Sigmoid colon (tissue), 7 donors: ENCODE measurements around the gene LRP1. TPM values are rescaled to one million over a fixed set of nuclear protein-coding genes. Genes with fewer than 3 reads are reported as not detected.
A peak's percentile ranks its signal among the peaks of the same experiment; 100 is the strongest.

ENCODE experiments used
- DNase-seq: peaks from one replicate; pipeline ENCODE4 v3.0.0-alpha.2; 2019
- H3K27ac ChIP-seq, 4 donors: fragments of 200-600 bp; sonication (generic); one replicate each; pipeline ENCODE4 v1.5.1; 2016 to 2019; ENCODE audit warnings: mild to moderate bottlenecking in 1 of 4
- H3K27me3 ChIP-seq, 3 donors: fragments of 200-600 bp; sonication (generic); one replicate each; pipeline ENCODE4 v1.5.1; 2019; ENCODE audit warnings: mild to moderate bottlenecking in 1 of 3
- H3K36me3 ChIP-seq, 4 donors: fragments of 200-600 bp; sonication (generic); one replicate each; pipeline ENCODE4 v1.5.1; 2016 to 2019
- H3K4me1 ChIP-seq, 4 donors: fragments of 200-600 bp; sonication (generic); one replicate each; pipeline ENCODE4 v1.5.1; 2017 to 2019
- H3K4me3 ChIP-seq, 4 donors: fragments of 200-600 bp; sonication (generic); one replicate each; pipeline ENCODE4 v1.5.1; 2017 to 2019; ENCODE audit warnings: mild to moderate bottlenecking in 2 of 4, moderate library complexity in 1 of 4
- H3K9me3 ChIP-seq, 4 donors: fragments of 200-600 bp in 3 of 4; sonication (generic) in 3 of 4; one replicate each; pipeline versions ENCODE4 v1.5.1 to v1.6.1; 2013 to 2019
- EP300 ChIP-seq, 4 donors: sonication (generic); formaldehyde crosslinking; IDR thresholded peaks; one replicate each; pipeline ENCODE4 v1.6.1; 2017; ENCODE audit warnings: antibody characterized with exemption in 4 of 4
- POLR2A ChIP-seq, 2 donors: fragments of 450-650 bp; IDR thresholded peaks; one replicate each; pipeline ENCODE4 v1.6.1; 2016; ENCODE audit warnings: antibody characterized with exemption in 2 of 2, mild to moderate bottlenecking in 2 of 2, moderate library complexity in 2 of 2
- POLR2AphosphoS5 ChIP-seq, 4 donors: sonication (generic); formaldehyde crosslinking; IDR thresholded peaks; one replicate each; pipeline ENCODE4 v1.6.1; 2017; ENCODE audit warnings: antibody characterized with exemption in 4 of 4
- WGBS, 2 donors: extraction: QIAGEN DNeasy Blood & Tissue Kit; methylation state at CpG; one replicate each; pipeline ENCODE4 v1.1.7; 2013; 5-methylcytosine and 5-hydroxymethylcytosine counted together
- intact Hi-C: fragments of 100-400 bp; cut with DNase I; formaldehyde crosslinking; loops from one replicate; pipeline ENCODE4 v1.15.1; 2023
- polyA plus RNA-seq, 3 donors: library from polyadenylated mRNA; stranded (reverse); fragments of 200-250 nt; gene quantifications; one replicate each; pipeline ENCODE4 v1.2.3, GENCODE V29; 2013
- total RNA-seq, 4 donors: library from RNA; depleted of rRNA; stranded (reverse); fragments of >200 nt; gene quantifications; one replicate each; pipeline ENCODE4 v1.1.0, GENCODE V29; 2016
- TF ChIP-seq, protein P1 (sequence below), 4 experiments: fragments of 450-650 bp in 3 of 4; fragments of 200-600 bp in 1 of 4; IDR thresholded peaks; one replicate each; pipeline ENCODE4 v1.5.1; 2016 to 2019; ENCODE audit warnings: antibody characterized with exemption in 4 of 4, mild to moderate bottlenecking in 3 of 4, moderate library complexity in 2 of 4
- donor health status: healthy with polysubstance abuse.
- donor health status: Bipolar disorder and iron deficiency.
- donor health status: healthy.

The LRP1 gene
- total and polyA plus RNA-seq, 7 donors = 11.4 to 262 (median 147) TPM

DNA sequence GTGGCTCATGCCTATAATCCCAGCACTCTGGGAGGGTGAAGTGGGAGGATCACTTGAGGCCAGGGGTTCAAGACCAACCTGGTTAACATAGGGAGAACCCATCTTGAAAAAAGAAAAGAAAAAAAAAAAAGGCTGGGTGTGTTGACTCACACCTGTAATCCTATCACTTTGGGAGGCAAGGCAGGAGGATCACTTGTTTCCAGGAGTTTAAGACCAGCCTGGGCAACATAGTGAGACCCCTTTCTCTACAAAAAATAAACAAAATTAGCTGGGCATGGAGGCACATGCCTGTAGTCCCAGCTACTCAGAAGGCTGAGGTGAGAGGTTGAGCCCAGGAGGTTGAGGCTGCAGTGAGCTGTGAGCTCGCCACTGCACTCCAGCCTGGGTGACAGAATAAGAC, 42.1 kb downstream of the LRP1 start:
- H3K4me1 ChIP-seq = peaks cover 0 to 23% (median 12%) of the 10 kb centered on the region in 4 donors
- no peaks in the 10 kb centered on the region for H3K9me3 ChIP-seq
- WGBS, 2 donors = 87 to 96% methylated on average over 1 of the region's 1 CpG
- peak overlapping the region in 2 of 4 donors; percentile 56 to 59 for H3K27ac ChIP-seq
- no peak for DNase-seq
- H3K4me3 ChIP-seq = no peak overlapping the region
- peaks cover 39 to 75% (median 57%) of the 10 kb centered on the region in 4 donors for H3K36me3 ChIP-seq
- no peaks in the 10 kb centered on the region for H3K27me3 ChIP-seq
- intact Hi-C loops = loop anchor here (5.0 kb wide), 1 partner anchor 163 kb away; the partner anchor contains the start of gene ZBTB39
- TF ChIP-seq, protein P1, sequence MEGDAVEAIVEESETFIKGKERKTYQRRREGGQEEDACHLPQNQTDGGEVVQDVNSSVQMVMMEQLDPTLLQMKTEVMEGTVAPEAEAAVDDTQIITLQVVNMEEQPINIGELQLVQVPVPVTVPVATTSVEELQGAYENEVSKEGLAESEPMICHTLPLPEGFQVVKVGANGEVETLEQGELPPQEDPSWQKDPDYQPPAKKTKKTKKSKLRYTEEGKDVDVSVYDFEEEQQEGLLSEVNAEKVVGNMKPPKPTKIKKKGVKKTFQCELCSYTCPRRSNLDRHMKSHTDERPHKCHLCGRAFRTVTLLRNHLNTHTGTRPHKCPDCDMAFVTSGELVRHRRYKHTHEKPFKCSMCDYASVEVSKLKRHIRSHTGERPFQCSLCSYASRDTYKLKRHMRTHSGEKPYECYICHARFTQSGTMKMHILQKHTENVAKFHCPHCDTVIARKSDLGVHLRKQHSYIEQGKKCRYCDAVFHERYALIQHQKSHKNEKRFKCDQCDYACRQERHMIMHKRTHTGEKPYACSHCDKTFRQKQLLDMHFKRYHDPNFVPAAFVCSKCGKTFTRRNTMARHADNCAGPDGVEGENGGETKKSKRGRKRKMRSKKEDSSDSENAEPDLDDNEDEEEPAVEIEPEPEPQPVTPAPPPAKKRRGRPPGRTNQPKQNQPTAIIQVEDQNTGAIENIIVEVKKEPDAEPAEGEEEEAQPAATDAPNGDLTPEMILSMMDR (IDR thresholded peaks at IDR 0.05) = no peak
- no peak for TF ChIP-seq POLR2AphosphoS5 (IDR thresholded peaks at IDR 0.05)
- no peak for TF ChIP-seq POLR2A (IDR thresholded peaks at IDR 0.05)
- no peak for TF ChIP-seq EP300 (IDR thresholded peaks at IDR 0.05)

DNA sequence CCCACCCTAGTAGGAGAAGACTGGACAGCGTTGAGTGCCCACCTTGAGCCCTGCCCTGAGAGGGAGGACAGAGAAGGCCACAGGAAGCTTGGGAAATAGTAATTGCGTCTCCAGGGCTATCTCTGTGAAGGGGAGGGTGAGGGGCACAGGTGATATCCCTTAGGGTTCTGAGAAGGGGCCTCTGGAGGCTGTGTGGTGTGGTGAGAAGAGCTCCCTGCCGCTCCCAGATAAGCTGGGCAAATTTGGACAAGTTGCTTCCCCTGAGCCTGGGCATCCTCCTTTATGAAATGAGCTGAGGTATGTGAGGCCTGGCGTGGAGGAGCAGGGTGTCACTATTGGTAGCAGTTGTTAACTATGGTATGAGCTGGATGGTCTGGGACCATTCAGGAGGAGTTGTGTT, 42.6 kb downstream of the LRP1 start:
- DNase-seq = no peak
- peak overlapping the region in 3 of 4 donors; percentile 19 to 59 (median 56) for H3K27ac ChIP-seq
- peaks cover 35 to 71% (median 53%) of the 10 kb centered on the region in 4 donors for H3K36me3 ChIP-seq
- WGBS, 2 donors = 92 to 94% methylated on average over 4 of the region's 4 CpGs
- no peaks in the 10 kb centered on the region for H3K27me3 ChIP-seq
- H3K4me3 ChIP-seq = no peak overlapping the region
- intact Hi-C loops = loop anchor here (5.0 kb wide), 1 partner anchor 164 kb away; the partner anchor contains the start of gene ZBTB39
- no peak for TF ChIP-seq POLR2AphosphoS5 (IDR thresholded peaks at IDR 0.05)
- no peak for TF ChIP-seq POLR2A (IDR thresholded peaks at IDR 0.05)
- no peak for TF ChIP-seq EP300 (IDR thresholded peaks at IDR 0.05)
- TF ChIP-seq, protein P1 (IDR thresholded peaks at IDR 0.05) = no peak
- peaks cover 0 to 29% (median 16%) of the 10 kb centered on the region in 4 donors for H3K4me1 ChIP-seq
- no peaks in the 10 kb centered on the region for H3K9me3 ChIP-seq

DNA sequence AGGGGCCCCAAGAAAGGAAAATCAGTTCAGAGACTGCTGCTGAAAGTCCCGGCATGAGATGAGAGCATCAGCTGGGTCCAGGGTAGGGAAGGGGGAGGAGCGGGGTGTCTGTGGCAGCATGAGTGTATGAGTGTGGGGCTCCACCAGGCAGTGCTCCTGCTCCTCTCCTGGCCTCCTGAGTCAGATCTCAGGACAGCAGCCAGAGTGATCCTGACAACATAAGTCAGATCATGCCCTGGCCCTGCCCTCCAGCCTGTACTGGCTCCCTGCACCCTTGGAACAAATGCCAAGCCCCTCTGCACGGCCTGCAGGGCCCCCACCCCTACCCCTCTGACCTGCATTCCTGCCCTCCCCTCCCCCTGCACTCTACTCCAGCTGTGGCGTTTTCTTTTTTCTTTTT, 43.4 kb downstream of the LRP1 start:
- H3K9me3 ChIP-seq = no peaks in the 10 kb centered on the region
- 66 to 67% methylated on average over 4 of the region's 4 CpGs for WGBS, 2 donors
- intact Hi-C loops = loop anchor here (5.0 kb wide), 1 partner anchor 164 kb away; the partner anchor contains the start of gene ZBTB39
- H3K4me3 ChIP-seq = no peak overlapping the region
- H3K36me3 ChIP-seq = peaks cover 33 to 71% (median 49%) of the 10 kb centered on the region in 4 donors
- TF ChIP-seq POLR2A (IDR thresholded peaks at IDR 0.05) (no peak), EP300 (IDR thresholded peaks at IDR 0.05) (no peak), POLR2AphosphoS5 (IDR thresholded peaks at IDR 0.05) (no peak)
- peak overlapping the region in 3 of 4 donors; percentile 24 to 59 (median 56) for H3K27ac ChIP-seq
- no peaks in the 10 kb centered on the region for H3K27me3 ChIP-seq
- no peak for DNase-seq
- peaks cover 0 to 32% (median 16%) of the 10 kb centered on the region in 4 donors for H3K4me1 ChIP-seq

DNA sequence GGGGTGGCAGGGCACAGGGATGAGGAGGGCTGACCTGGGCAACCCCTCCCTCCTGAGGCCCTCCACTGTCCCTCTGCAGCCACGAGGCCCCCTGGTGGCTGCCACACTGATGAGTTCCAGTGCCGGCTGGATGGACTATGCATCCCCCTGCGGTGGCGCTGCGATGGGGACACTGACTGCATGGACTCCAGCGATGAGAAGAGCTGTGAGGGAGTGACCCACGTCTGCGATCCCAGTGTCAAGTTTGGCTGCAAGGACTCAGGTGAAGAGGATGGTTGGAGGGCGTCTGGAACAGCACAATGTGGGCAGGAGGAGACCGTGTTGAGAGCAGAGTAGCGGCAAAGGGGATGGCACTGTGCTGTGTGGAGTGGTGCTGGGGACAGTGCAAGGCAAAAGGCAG, 44.8 kb downstream of the LRP1 start:
- intact Hi-C loops = loop anchor here (5.0 kb wide), 1 partner anchor 166 kb away; the partner anchor contains the start of gene ZBTB39
- H3K36me3 ChIP-seq = peaks cover 29 to 71% (median 45%) of the 10 kb centered on the region in 4 donors
- 63 to 64% methylated on average over 11 of the region's 11 CpGs for WGBS, 2 donors
- H3K4me1 ChIP-seq = peaks cover 0 to 32% (median 16%) of the 10 kb centered on the region in 4 donors
- no peak for TF ChIP-seq POLR2AphosphoS5 (IDR thresholded peaks at IDR 0.05)
- TF ChIP-seq, protein P1 (IDR thresholded peaks at IDR 0.05) = peak; percentile 22 to 49 (median 41)
- no peak for DNase-seq
- H3K27me3 ChIP-seq = no peaks in the 10 kb centered on the region
- no peak overlapping the region for H3K4me3 ChIP-seq
- no peaks in the 10 kb centered on the region for H3K9me3 ChIP-seq
- peak overlapping the region in 2 of 4 donors; percentile 5 to 59 for H3K27ac ChIP-seq

DNA sequence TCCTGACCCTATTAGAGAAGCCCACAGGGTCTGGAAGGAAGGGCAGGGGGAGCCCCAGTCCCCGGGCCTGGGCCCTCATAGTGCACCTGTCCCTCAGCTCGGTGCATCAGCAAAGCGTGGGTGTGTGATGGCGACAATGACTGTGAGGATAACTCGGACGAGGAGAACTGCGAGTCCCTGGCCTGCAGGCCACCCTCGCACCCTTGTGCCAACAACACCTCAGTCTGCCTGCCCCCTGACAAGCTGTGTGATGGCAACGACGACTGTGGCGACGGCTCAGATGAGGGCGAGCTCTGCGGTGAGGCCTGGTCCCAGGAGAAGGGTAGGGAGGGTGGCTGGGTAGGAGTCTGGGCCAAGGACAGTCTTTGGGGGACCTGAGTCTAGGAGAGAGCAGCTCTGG, 45.4 kb downstream of the LRP1 start:
- Histone ChIP-seq H3K4me1 (peaks cover 0 to 32% (median 16%) of the 10 kb centered on the region in 4 donors), H3K27me3 (no peaks in the 10 kb centered on the region), H3K9me3 (no peaks in the 10 kb centered on the region), H3K36me3 (peaks cover 28 to 71% (median 44%) of the 10 kb centered on the region in 4 donors), H3K27ac (no peak overlapping the region), H3K4me3 (no peak overlapping the region)
- no peak for DNase-seq
- intact Hi-C loops = loop anchor here (2.0 to 5.0 kb wide), 2 partner anchors 47 to 166 kb away; partner anchors contain the start of gene ZBTB39
- 90 to 93% methylated on average over 14 of the region's 14 CpGs for WGBS, 2 donors
- TF ChIP-seq POLR2A (IDR thresholded peaks at IDR 0.05) (no peak), POLR2AphosphoS5 (IDR thresholded peaks at IDR 0.05) (no peak), EP300 (IDR thresholded peaks at IDR 0.05) (no peak)
- TF ChIP-seq, protein P1 (IDR thresholded peaks at IDR 0.05) = no peak
